ENCODE results near the gene IL11.

- TF ChIP-seq POLR2A (IDR thresholded peaks at IDR 0.05) (no peak), CTCF (IDR thresholded peaks at IDR 0.05 in 8 of 11, conservative IDR thresholded peaks at IDR 0.05 in 3 of 11) (no peak)
Observed at GRCh38 chr19:55400281-55401087, 30.2 kb upstream of the IL11 start.
